Activated naive CD8-positive, alpha-beta T cell treated with anti-CD3 and anti-CD28 coated beads, Interleukin-2, amount 10 ng/mL, durations not matched to agents 7 days and 5 days (primary cell): ENCODE measurements around the gene D2HGDH. TPM values are rescaled to one million over a fixed set of nuclear protein-coding genes. Genes with fewer than 3 reads are reported as not detected.

Experiments
- ATAC-seq: fragments of 150-1000 bp; cut with Tn5 transposase; one replicate; pipeline ENCODE4 v1.10.0; 2021; ENCODE audit warnings: low read depth, moderate library complexity
- POLR2A ChIA-PET: fragments of 350-600 bp; sonication (Branson Sonifier 250); formaldehyde crosslinking; loops from one replicate; lab custom pipeline; 2021; ENCODE audit warnings: antibody characterized with exemption; lab: Charles Lee
- DNase-seq: peaks from one replicate; pipeline ENCODE4 v3.0.0; 2021
- H3K27ac Mint-ChIP-seq: one replicate; pipeline ENCODE4 v1.8.0; 2022; ENCODE audit warnings: mild to moderate bottlenecking, mixed read lengths
- H3K27me3 Mint-ChIP-seq: one replicate; pipeline ENCODE4 v1.8.0; 2022; ENCODE audit warnings: mild to moderate bottlenecking, moderate library complexity, mixed read lengths
- H3K36me3 Mint-ChIP-seq: one replicate; pipeline ENCODE4 v1.8.0; 2021; ENCODE audit warnings: mild to moderate bottlenecking, mixed read lengths
- H3K4me1 Mint-ChIP-seq: one replicate; pipeline ENCODE4 v1.8.0; 2021; ENCODE audit warnings: mixed read lengths
- H3K4me3 Mint-ChIP-seq: one replicate; pipeline ENCODE4 v1.8.0; 2022; ENCODE audit warnings: mild to moderate bottlenecking, moderate library complexity, mixed read lengths
- H3K9me3 Mint-ChIP-seq: one replicate; pipeline ENCODE4 v1.8.0; 2021; ENCODE audit warnings: mixed read lengths
- total RNA-seq, 2 experiments: library from RNA; stranded (reverse); gene quantifications; one replicate each; pipeline ENCODE4 v1.2.3, GENCODE V29; 2021

The D2HGDH gene
- total RNA-seq, 2 experiments from 2014 or later, result 44.2 to 46.2 TPM

DNA sequence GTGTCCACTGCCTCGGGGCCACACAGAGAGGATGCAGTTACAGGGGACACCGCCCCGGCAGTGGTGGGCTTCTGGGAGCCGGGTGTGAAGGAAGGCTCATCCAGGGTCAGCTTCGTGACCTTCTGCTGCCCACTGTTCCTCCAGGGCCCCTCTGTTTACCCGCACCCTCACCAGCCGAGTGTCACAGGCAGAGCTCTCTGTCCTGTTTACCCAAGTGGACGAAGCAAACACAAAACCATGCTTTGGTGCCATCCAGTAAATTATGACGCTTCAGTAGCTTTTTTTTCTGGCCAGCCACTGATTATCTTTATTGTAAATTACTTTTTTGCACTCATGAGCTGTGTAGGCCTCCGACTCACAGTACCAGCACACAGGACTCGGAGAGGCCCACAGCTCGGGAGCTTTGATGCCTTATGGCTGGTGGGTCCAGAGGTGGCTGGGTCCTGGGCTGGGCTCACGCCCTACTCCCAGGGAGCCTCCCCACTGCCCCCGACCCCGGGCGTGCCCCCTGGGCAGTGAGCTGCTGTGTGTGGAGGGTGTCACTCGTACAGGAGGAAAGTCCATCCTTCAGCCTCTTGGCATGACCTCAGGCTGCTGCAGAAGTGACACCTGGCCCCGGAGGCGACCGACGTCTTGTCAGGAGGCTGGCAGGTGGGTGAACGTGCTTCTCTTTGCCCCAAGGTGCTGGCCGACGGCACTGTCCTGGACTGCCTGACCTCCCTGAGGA, 9.8 kb downstream of the D2HGDH start:
- no peak for DNase-seq
- H3K36me3 Mint-ChIP-seq, result peaks cover 26% of the 10 kb centered on the region
- H3K4me3 Mint-ChIP-seq, result no peak overlapping the region
- no peak for ATAC-seq
- no peak overlapping the region for H3K27ac Mint-ChIP-seq
- H3K4me1 Mint-ChIP-seq, result peaks cover 22% of the 10 kb centered on the region
- no peaks in the 10 kb centered on the region for H3K27me3 Mint-ChIP-seq
- POLR2A ChIA-PET, result no interaction called here
- no peaks in the 10 kb centered on the region for H3K9me3 Mint-ChIP-seq

DNA sequence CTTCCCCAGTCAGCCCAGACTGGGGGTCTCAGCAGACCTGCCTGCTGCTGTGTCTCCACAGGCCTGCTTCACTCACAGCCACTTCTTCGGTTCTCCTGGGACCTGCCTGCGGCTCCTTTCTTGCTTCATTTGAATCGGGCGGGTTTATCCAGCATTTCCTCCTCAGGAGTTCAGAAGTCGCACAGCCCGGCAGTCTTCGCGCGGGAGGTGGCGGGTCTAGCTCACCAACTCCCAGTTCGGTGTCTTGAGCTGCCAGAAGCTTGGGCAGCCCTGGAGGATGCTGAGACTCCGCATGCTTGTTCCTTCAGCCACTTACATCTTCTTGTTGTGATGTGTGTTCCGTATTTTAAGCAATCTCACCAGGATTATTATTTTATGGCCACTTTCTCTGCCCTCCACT, 10.8 kb downstream of the D2HGDH start:
- Mint-ChIP-seq H3K4me1 (peaks cover 13% of the 10 kb centered on the region), H3K36me3 (peaks cover 28% of the 10 kb centered on the region), H3K27ac (no peak overlapping the region)

DNA sequence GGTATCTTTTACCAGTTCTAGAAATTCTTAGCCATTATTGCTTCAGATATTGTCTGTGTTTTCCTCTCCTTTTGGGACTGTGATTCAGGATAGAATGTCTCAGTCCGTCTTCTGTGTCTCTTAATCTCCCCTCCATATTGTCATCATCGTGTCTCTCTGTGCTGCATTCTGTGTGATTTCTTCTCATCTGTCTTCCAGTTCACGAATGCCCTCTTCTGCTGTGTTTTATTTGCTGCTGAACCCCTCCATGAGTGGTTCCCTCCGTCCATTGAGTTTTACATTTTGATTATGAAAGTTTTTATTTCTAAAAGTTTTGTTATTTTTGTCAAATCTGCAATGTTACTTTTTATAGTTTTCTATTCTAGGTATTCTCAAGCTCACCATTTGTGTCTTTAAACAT, 11.7 kb downstream of the D2HGDH start:
- POLR2A ChIA-PET, result no interaction called here
- H3K4me1 Mint-ChIP-seq, result peaks cover 8% of the 10 kb centered on the region
- H3K27me3 Mint-ChIP-seq, result no peaks in the 10 kb centered on the region
- no peak for DNase-seq
- no peak overlapping the region for H3K4me3 Mint-ChIP-seq
- no peak overlapping the region for H3K27ac Mint-ChIP-seq
- peaks cover 28% of the 10 kb centered on the region for H3K36me3 Mint-ChIP-seq
- no peaks in the 10 kb centered on the region for H3K9me3 Mint-ChIP-seq
- no peak for ATAC-seq

More for the DNA sequence above, 10.8 kb downstream of the D2HGDH start:
- H3K9me3 Mint-ChIP-seq, result no peaks in the 10 kb centered on the region
- no peaks in the 10 kb centered on the region for H3K27me3 Mint-ChIP-seq
- ATAC-seq, result no peak
- POLR2A ChIA-PET, result no interaction called here
- no peak for DNase-seq
- no peak overlapping the region for H3K4me3 Mint-ChIP-seq

- H3K27ac Mint-ChIP-seq, result no peak overlapping the region
Measured at GRCh38 chr2:241748468-241749256, 14.2 kb downstream of the D2HGDH start.

GRCh38 chr2:241750076-241750840, 15.8 kb downstream of the D2HGDH start:
- Mint-ChIP-seq H3K4me3 (no peak overlapping the region), H3K27me3 (no peaks in the 10 kb centered on the region), H3K4me1 (peaks cover 4% of the 10 kb centered on the region), H3K27ac (no peak overlapping the region), H3K9me3 (no peaks in the 10 kb centered on the region), H3K36me3 (peaks cover 17% of the 10 kb centered on the region)
- POLR2A ChIA-PET, result no interaction called here
- DNase-seq (no peak), ATAC-seq (no peak)

More at GRCh38 chr2:241748468-241749256, 14.2 kb downstream of the D2HGDH start:
- Mint-ChIP-seq H3K9me3 (no peaks in the 10 kb centered on the region), H3K36me3 (peaks cover 27% of the 10 kb centered on the region), H3K4me3 (no peak overlapping the region), H3K27me3 (no peaks in the 10 kb centered on the region), H3K4me1 (peaks cover 4% of the 10 kb centered on the region)
- POLR2A ChIA-PET, result no interaction called here
- DNase-seq (no peak), ATAC-seq (no peak)

- no peaks in the 10 kb centered on the region for H3K9me3 Mint-ChIP-seq
- H3K27ac Mint-ChIP-seq, result no peak overlapping the region
- H3K27me3 Mint-ChIP-seq, result no peaks in the 10 kb centered on the region
- peaks cover 8% of the 10 kb centered on the region for H3K36me3 Mint-ChIP-seq
- no peak for ATAC-seq
- no peak overlapping the region for H3K4me3 Mint-ChIP-seq
- H3K4me1 Mint-ChIP-seq, result peaks cover 4% of the 10 kb centered on the region
- no peak for DNase-seq
- POLR2A ChIA-PET, result no interaction called here
Measured at GRCh38 chr2:241751152-241751551, 16.7 kb downstream of the D2HGDH start.

DNA sequence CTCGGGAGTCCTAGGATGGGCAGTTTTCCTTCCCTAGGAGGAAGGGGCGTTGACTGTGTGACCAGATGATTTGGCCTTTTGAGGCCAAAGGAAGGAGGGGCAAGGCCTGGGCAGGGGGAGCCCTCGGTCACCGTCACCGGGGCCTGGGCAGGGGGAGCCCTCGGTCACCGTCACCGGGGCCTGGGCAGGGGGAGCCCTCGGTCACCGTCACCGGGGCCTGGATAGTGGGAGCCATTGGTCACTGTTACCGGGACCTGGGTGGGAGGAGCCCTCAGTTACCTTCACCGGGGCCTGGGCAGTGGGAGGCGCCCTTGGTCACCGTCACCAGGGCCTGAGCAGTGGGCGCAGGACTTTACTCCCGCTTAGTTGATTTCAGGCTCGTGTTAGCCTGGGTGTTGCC, 17.3 kb downstream of the D2HGDH start:
- Mint-ChIP-seq H3K9me3 (no peaks in the 10 kb centered on the region), H3K36me3 (peaks cover 6% of the 10 kb centered on the region), H3K4me1 (peaks cover 4% of the 10 kb centered on the region), H3K4me3 (no peak overlapping the region), H3K27me3 (no peaks in the 10 kb centered on the region), H3K27ac (no peak overlapping the region)
- DNase-seq, result no peak
- POLR2A ChIA-PET, result no interaction called here
- no peak for ATAC-seq

GRCh38 chr2:241752253-241752652, 17.8 kb downstream of the D2HGDH start:
- Mint-ChIP-seq H3K9me3 (no peaks in the 10 kb centered on the region), H3K4me1 (peaks cover under 1% of the 10 kb centered on the region), H3K4me3 (no peak overlapping the region), H3K36me3 (peaks cover 3% of the 10 kb centered on the region), H3K27me3 (no peaks in the 10 kb centered on the region), H3K27ac (no peak overlapping the region)
- ATAC-seq, result no peak
- POLR2A ChIA-PET, result no interaction called here
- DNase-seq, result no peak

- H3K4me1 Mint-ChIP-seq, result no peaks in the 10 kb centered on the region
- peaks cover 2% of the 10 kb centered on the region for H3K36me3 Mint-ChIP-seq
- no peak overlapping the region for H3K27ac Mint-ChIP-seq
- ATAC-seq (no peak), DNase-seq (no peak)
- no peaks in the 10 kb centered on the region for H3K27me3 Mint-ChIP-seq
- POLR2A ChIA-PET, result no interaction called here
- no peak overlapping the region for H3K4me3 Mint-ChIP-seq
- no peaks in the 10 kb centered on the region for H3K9me3 Mint-ChIP-seq
Measured at GRCh38 chr2:241752689-241753276, 18.4 kb downstream of the D2HGDH start.

GRCh38 chr2:241753493-241753892, 19.1 kb downstream of the D2HGDH start:
- Mint-ChIP-seq H3K27me3 (no peaks in the 10 kb centered on the region), H3K9me3 (no peaks in the 10 kb centered on the region), H3K4me1 (no peaks in the 10 kb centered on the region), H3K4me3 (no peak overlapping the region), H3K27ac (no peak overlapping the region), H3K36me3 (peaks cover 4% of the 10 kb centered on the region)
- DNase-seq (no peak), ATAC-seq (no peak)
- POLR2A ChIA-PET, result no interaction called here

DNA sequence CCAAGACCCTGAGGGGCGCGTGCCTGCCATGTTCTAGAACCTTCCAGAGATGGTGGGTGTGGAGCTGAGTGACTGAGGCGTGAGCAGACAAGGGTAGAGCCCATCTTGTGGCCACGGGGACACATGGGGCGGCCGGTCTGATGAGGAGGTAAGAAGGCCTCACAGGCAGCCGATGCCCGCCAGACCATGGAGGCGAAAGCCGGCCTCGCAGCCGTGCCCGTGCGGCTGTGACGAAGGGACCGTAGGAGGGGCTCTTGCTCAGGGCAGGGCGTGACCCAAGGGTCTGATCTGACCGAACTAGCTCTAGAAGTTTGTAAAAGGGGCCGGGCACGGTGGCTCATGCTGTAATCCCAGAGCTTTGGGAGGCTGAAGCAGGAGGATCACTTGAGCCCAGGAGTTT, 19.6 kb downstream of the D2HGDH start:
- H3K27ac Mint-ChIP-seq, result no peak overlapping the region
- H3K9me3 Mint-ChIP-seq, result no peaks in the 10 kb centered on the region
- H3K4me1 Mint-ChIP-seq, result no peaks in the 10 kb centered on the region

DNA sequence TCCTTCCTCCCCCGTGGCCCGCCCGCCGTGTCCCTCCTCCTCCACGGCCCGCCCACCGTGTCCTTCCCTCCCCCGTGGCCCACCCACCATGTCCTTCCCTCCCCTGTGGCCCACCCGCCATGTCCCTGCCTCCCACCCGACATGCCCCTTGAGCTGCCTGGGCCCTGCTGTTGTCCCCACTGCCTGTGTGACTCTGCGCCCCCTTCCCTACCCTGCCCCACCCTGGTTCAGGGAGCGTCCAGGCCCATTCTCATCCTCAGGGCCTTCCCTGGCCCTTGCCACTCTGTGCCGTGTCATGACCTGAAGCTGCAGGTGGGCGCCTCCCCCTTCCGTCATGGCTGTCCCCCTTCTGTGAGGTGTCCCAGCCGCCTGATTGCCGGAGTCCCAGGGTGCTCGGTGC, 20.7 kb downstream of the D2HGDH start:
- no peak for ATAC-seq
- Mint-ChIP-seq H3K27ac (no peak overlapping the region), H3K9me3 (peaks cover 2% of the 10 kb centered on the region), H3K4me3 (no peak overlapping the region), H3K36me3 (peaks cover 9% of the 10 kb centered on the region), H3K4me1 (no peaks in the 10 kb centered on the region), H3K27me3 (no peaks in the 10 kb centered on the region)
- POLR2A ChIA-PET, result no interaction called here
- no peak for DNase-seq

More for the DNA sequence above, 19.6 kb downstream of the D2HGDH start:
- Mint-ChIP-seq H3K4me3 (no peak overlapping the region), H3K27me3 (no peaks in the 10 kb centered on the region), H3K36me3 (peaks cover 4% of the 10 kb centered on the region)
- ATAC-seq, result no peak
- DNase-seq, result no peak
- POLR2A ChIA-PET, result no interaction called here

DNA sequence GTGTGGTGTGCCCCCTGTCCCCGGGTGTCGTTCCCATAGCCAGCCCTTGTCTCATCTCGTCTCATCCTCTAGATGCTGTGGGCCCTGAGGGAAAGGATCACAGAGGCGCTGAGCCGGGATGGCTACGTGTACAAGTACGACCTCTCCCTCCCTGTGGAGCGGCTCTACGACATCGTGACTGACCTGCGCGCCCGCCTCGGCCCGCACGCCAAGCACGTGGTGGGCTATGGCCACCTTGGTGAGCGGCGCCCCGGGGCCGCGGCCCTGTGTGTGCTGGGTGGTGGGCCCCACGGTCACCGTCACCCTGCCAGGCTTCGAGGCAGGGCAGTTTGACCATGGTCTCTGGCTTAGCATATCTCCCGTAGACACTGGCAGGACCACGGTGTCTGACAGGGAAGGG, 21.3 kb downstream of the D2HGDH start:
- Mint-ChIP-seq H3K36me3 (peaks cover 13% of the 10 kb centered on the region), H3K27me3 (no peaks in the 10 kb centered on the region), H3K4me3 (no peak overlapping the region), H3K4me1 (peaks cover under 1% of the 10 kb centered on the region), H3K9me3 (peaks cover 3% of the 10 kb centered on the region), H3K27ac (no peak overlapping the region)
- DNase-seq, result no peak
- ATAC-seq, result no peak
- POLR2A ChIA-PET, result no interaction called here
